NCI-H2171 treated with DMSO at 0.1 percent for 48 hours (cell line): ENCODE measurements around the gene SYNC.

Source experiments
- DNase-seq: peaks from one replicate; lab custom pipeline; 2025; lab: John Stamatoyannopoulos, UW

The SYNC gene

DNA sequence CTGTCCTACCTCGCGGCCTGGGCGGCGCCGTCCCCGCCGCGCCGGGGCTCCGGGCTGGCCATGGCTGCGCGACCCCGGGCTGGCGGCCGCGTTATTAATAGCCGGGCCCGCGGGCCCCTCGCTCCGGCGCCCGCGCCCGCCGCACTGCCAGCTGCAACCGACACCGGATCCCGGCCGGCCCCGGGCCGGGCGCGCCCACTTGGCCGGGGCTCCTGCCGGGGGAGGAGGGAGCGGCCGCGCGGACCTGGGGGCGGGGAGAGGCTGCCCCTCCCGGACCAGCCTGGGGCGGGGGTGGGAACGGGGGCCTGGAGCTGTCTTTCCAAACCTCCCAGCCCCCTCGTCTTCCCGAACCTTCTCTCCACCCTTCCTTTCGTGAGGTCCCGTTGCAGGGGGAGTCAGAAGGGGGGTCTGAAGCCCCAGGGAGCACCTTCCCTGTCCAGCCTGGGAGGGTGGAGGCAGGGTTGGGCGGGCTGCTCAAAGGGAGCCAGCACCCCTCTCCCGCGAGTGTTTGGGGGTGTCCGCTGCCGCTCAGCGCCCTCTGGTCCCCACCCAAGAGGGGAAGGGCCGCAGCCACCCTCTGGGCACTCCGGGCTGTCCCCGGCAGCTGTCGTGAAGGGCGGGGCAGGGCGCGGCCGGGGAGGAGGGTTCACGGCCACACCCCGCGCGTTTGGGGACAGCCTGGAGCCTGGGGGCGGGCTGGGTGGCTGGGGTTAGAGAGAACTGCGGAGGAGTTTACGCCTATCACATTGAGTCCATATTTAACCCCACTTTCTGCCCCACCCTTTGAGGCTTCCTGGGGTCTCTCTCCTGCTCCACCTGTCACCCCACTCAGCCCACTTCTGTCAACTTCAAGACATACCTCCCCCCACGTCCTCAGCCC, at the start of gene SYNC:
TSS of gene SYNC (minus strand) at position 172 of the 880 bp plus-strand sequence. CDS start at position 62, 110 bp downstream.
- peak; percentile 41 for DNase-seq

GRCh38 chr1:32749771-32750170, 47.2 kb upstream of the SYNC start:
- DNase-seq: no peak

GRCh38 chr1:32749332-32749731, 46.8 kb upstream of the SYNC start:
- DNase-seq: no peak

DNA sequence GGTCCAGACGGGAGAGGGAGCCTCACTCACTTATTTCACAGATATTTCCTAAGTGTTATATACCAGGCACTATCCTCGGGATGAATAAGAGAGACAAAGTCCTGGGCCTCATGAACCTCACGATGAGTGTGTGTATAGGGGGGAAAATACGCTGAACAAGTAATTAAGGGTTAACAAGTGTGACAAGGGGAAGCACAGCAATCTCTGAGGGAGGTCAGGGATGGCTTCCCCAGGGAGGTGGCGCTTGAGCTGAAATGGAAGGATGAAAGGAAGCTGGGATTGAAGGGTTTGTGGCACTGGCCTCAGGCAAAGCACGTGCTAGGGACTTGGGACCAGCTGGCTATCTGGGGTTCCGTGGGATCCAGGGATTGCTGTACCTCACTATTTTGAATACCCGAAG, 46.4 kb upstream of the SYNC start:
- no peak for DNase-seq

- no peak for DNase-seq
These were observed 45.8 kb upstream of the SYNC start for GRCh38 chr1:32748348-32748747.

DNA sequence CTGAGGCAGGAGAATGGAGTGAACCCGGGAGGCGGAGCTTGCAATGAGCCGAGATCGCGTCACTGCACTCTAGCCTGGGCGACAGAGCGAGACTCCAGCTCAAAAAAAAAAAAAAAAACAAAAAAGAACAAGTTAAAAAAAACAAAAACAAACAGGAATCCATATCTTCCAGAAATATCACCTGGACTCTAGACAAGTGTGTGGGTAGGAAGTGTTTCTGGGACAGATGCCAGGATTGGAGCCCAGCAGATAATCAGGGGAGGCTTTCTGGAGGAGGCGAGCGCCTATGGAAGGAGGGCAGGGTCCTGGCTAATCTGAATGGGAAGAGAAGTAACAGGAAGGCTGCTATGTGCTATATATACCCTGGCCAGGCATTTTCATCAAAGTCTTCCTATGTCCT, 43.6 kb upstream of the SYNC start:
- no peak for DNase-seq

GRCh38 chr1:32744071-32744425, 41.5 kb upstream of the SYNC start:
- no peak for DNase-seq

GRCh38 chr1:32743380-32744070, 41.0 kb upstream of the SYNC start:
- no peak for DNase-seq

- DNase-seq: no peak
These were observed 40.4 kb upstream of the SYNC start for GRCh38 chr1:32742956-32743355.

DNA sequence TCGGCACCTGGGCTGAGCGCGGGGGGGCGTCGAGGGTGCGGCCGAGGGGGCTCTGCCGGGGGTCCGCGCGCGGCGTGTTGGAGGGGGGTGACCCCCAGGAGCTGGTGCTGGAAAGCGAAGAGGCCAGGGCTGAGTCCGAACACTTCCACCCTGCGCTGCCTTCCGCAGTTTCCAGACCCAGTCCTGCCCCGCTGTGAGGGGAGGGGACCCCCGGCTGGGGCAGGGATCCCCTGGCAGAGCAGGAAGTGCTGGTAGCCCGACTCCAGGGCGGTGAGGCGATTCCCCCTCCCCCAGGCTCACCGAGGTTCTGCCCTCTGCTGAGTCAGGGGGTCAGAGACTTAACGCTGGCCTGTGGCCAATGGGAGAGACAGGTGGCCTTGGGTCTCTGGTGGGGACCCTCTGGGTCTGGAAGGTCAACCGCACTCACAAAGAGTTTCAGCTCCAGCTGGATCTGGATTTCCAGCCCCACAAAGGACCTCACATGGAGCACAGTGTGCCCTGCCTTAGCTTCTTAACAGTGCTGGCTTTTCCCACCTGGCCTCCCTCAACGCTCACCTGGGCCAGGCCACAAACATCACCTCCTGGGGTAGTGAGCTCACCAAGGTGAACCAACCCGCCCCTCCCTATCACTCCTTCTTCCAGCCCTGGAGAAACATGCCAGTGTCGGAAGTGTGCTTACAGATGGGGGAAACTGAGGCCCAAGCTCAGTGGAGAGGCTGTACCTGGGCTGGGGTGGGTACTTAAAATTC, 39.8 kb upstream of the SYNC start:
- no peak for DNase-seq

GRCh38 chr1:32741413-32742198, 39.0 kb upstream of the SYNC start:
- no peak for DNase-seq

- DNase-seq: no peak
These were observed 38.5 kb upstream of the SYNC start for GRCh38 chr1:32741059-32741412.

GRCh38 chr1:32736812-32737791, 34.5 kb upstream of the SYNC start:
- no peak for DNase-seq

GRCh38 chr1:32733582-32734321, 31.2 kb upstream of the SYNC start:
- no peak for DNase-seq

- DNase-seq: peak; percentile 54
These were observed 26.9 kb upstream of the SYNC start for GRCh38 chr1:32729254-32730046.

DNA sequence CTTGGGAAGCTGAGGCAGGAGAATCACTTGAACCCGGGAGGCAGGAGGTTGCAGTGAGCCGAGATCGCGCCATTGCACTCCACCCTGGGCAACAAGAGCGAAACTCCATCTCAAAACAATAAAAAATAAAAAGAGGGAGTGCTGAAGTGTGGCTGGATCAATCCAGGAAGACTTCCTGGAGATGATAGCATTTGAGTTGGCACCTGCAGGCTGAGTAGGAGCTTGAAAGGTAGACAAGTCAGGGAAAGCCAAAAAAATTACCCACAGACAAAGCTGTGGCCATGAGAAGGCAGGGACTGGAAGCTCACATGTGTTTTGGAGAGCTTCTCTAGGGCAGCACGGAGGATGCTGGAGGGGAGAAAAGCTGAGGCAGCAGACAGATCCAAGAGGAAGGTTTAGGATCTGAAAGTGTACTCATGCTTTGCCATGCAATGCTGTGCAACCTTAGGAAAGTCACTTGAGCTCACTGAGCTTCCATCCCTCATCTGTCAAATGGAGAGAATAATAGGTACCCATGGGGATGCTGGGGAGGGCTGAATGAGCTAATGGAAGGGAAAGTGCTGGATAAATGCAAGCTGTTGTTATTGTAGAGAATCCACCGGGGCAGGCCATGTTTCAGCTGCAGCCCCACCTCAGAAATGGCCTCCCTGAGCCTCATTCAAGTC, 26.0 kb upstream of the SYNC start:
- peak; percentile 50 for DNase-seq

- DNase-seq: no peak
These were observed 25.3 kb upstream of the SYNC start for GRCh38 chr1:32727876-32728275.

DNA sequence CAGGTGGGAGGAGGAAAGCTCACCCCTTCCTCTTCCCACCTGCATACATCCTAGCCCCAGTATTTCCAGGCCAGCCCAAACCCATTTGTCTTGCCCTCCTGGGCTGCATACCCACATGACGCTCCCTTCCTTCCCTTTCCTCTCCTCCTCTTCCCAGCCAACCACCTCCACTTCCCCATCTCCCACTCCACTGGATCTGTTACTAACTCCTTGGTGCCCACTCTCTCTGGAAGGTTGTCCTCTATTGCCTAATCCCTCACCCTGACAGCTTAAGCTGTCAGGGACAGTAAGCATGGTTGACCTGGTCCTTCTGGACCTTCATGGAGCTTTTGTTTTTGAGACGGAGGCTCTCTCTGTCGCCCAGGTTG, 23.0 kb upstream of the SYNC start:
- no peak for DNase-seq
